ENCODE data around the gene CUEDC2. TPM values are rescaled to one million over a fixed set of nuclear protein-coding genes. Genes with fewer than 3 reads are reported as not detected.

Gene CUEDC2
- total RNA-seq, 1 donor from 2014 or later, result 72.9 TPM

GRCh38 chr10:102424145-102424544 is 8.2 kb downstream of the CUEDC2 start:
- Mint-ChIP-seq H3K4me1 (ENCODE audit: unreplicated experiment) (peaks cover 14% of the 10 kb centered on the region), H3K27ac (ENCODE audit: unreplicated experiment) (no peak overlapping the region), H3K36me3 (ENCODE audit: low read depth, unreplicated experiment) (peaks cover 8% of the 10 kb centered on the region), H3K27me3 (ENCODE audit: unreplicated experiment) (peaks cover 10% of the 10 kb centered on the region), H3K9me3 (ENCODE audit: unreplicated experiment) (no peaks in the 10 kb centered on the region), H3K4me3 (ENCODE audit: unreplicated experiment) (no peak overlapping the region)
- no peak for DNase-seq (ENCODE audit: low spot score)
- no peak for TF ChIP-seq CTCF (IDR thresholded peaks at IDR 0.05; ENCODE audit: unreplicated experiment)

- Mint-ChIP-seq H3K27ac (ENCODE audit: unreplicated experiment) (no peak overlapping the region), H3K36me3 (ENCODE audit: low read depth, unreplicated experiment) (peaks cover 8% of the 10 kb centered on the region), H3K4me3 (ENCODE audit: unreplicated experiment) (peak overlapping the region; percentile 49), H3K4me1 (ENCODE audit: unreplicated experiment) (peaks cover 17% of the 10 kb centered on the region), H3K9me3 (ENCODE audit: unreplicated experiment) (no peaks in the 10 kb centered on the region), H3K27me3 (ENCODE audit: unreplicated experiment) (peaks cover 12% of the 10 kb centered on the region)
- no peak for DNase-seq (ENCODE audit: low spot score)
- no peak for TF ChIP-seq CTCF (IDR thresholded peaks at IDR 0.05; ENCODE audit: unreplicated experiment)
These were observed 8.9 kb downstream of the CUEDC2 start for GRCh38 chr10:102423372-102423968.

- Mint-ChIP-seq H3K4me1 (ENCODE audit: unreplicated experiment) (peaks cover 17% of the 10 kb centered on the region), H3K27me3 (ENCODE audit: unreplicated experiment) (peaks cover 20% of the 10 kb centered on the region)
- peak; percentile 48 for TF ChIP-seq CTCF (IDR thresholded peaks at IDR 0.05; ENCODE audit: unreplicated experiment)
These were observed 9.7 kb downstream of the CUEDC2 start for GRCh38 chr10:102422545-102423129.

GRCh38 chr10:102421757-102422512 is 10.4 kb downstream of the CUEDC2 start:
- peaks cover 11% of the 10 kb centered on the region for H3K36me3 Mint-ChIP-seq (ENCODE audit: low read depth, unreplicated experiment)
- peaks cover 26% of the 10 kb centered on the region for H3K27me3 Mint-ChIP-seq (ENCODE audit: unreplicated experiment)
- DNase-seq (ENCODE audit: low spot score), result no peak
- H3K4me3 Mint-ChIP-seq (ENCODE audit: unreplicated experiment), result peak overlapping the region; percentile 96
- H3K9me3 Mint-ChIP-seq (ENCODE audit: unreplicated experiment), result no peaks in the 10 kb centered on the region
- H3K27ac Mint-ChIP-seq (ENCODE audit: unreplicated experiment), result no peak overlapping the region
- no peak for TF ChIP-seq CTCF (IDR thresholded peaks at IDR 0.05; ENCODE audit: unreplicated experiment)
- H3K4me1 Mint-ChIP-seq (ENCODE audit: unreplicated experiment), result peaks cover 17% of the 10 kb centered on the region

More at GRCh38 chr10:102422545-102423129, 9.7 kb downstream of the CUEDC2 start:
- peaks cover 11% of the 10 kb centered on the region for H3K36me3 Mint-ChIP-seq (ENCODE audit: low read depth, unreplicated experiment)
- no peak overlapping the region for H3K27ac Mint-ChIP-seq (ENCODE audit: unreplicated experiment)
- peak overlapping the region; percentile 77 for H3K4me3 Mint-ChIP-seq (ENCODE audit: unreplicated experiment)
- peak; percentile 80 for DNase-seq (ENCODE audit: low spot score)
- no peaks in the 10 kb centered on the region for H3K9me3 Mint-ChIP-seq (ENCODE audit: unreplicated experiment)

GRCh38 chr10:102421507-102421756 is 10.9 kb downstream of the CUEDC2 start:
- Mint-ChIP-seq H3K36me3 (ENCODE audit: low read depth, unreplicated experiment) (peaks cover 11% of the 10 kb centered on the region), H3K4me1 (ENCODE audit: unreplicated experiment) (peaks cover 17% of the 10 kb centered on the region), H3K27me3 (ENCODE audit: unreplicated experiment) (peaks cover 27% of the 10 kb centered on the region), H3K4me3 (ENCODE audit: unreplicated experiment) (peak overlapping the region; percentile 96), H3K27ac (ENCODE audit: unreplicated experiment) (no peak overlapping the region), H3K9me3 (ENCODE audit: unreplicated experiment) (no peaks in the 10 kb centered on the region)
- no peak for TF ChIP-seq CTCF (IDR thresholded peaks at IDR 0.05; ENCODE audit: unreplicated experiment)
- no peak for DNase-seq (ENCODE audit: low spot score)
